Activated CD4-positive, CD25-positive, alpha-beta regulatory T cell treated with anti-CD3 and anti-CD28 coated beads, Interleukin-2, amount 50 U/mL, for 16 hours (primary cell): ENCODE measurements around the gene CEP55.
"Not testable (repeated sequence)": the region's sequence is repeated elsewhere in the genome, so short reads cannot be mapped to it uniquely, and the experiment has no call there.

Source experiments
- DNase-seq: peaks from one replicate; pipeline ENCODE4 v3.0.0-alpha.2; 2020; ENCODE audit warnings: low read depth, low spot score

The CEP55 gene

GRCh38 chr10:93496322-93497041 lies at the start of gene CEP55:
TSS of gene CEP55 (plus strand) at chr10:93496612. CDS start at chr10:93500052, 3,440 bp downstream.
- DNase-seq, result peak; percentile 92

- DNase-seq, result no peak
These were observed 49.4 kb upstream of the CEP55 start for GRCh38 chr10:93447019-93447418.

DNA sequence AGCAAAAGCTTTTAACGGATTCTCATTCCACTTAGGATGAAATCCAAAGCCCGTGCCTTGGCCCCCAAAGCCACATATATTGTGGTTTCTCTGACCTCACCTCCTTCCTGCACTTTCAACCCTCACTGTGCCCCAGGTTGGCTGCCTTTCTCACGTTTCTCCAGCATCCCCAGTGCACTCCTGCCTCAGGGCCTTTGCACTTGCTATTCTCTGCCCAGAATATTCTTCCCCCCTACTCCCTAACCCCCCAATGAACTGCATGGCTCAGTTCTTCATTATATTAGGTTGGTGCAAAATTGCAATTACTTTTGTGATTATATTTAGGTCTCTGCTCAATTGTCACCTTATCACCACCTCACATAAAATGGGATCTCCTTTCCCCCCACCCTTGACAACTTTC lies 48.4 kb upstream of the CEP55 start:
- DNase-seq, result no peak

- no peak for DNase-seq
These were observed 45.0 kb upstream of the CEP55 start for GRCh38 chr10:93451244-93451947.

- no peak for DNase-seq
These were observed 44.3 kb upstream of the CEP55 start for GRCh38 chr10:93452143-93452542.

GRCh38 chr10:93454146-93454545 lies 42.3 kb upstream of the CEP55 start:
- no peak for DNase-seq

- no peak for DNase-seq
These were observed 41.7 kb upstream of the CEP55 start for GRCh38 chr10:93454736-93455135.

DNA sequence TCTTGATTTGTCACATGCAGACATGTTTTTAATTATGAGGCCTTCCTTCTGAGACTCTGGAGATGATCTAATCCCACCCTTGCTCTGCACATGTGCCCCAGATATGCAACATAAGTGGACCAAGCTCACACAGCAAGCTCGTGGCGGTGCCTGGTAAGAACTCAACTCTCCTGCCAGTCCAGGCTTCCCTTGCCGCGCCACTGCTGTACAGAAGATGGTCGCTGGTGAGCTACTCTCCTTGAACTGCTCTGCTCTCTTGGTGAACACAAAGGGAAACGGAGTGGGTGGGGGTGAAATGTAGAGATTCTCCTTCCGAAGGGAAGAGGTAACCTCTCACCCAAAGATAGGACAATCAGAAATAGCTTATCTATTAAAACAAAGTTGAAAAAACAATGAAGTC lies 39.9 kb upstream of the CEP55 start:
- no peak for DNase-seq

DNA sequence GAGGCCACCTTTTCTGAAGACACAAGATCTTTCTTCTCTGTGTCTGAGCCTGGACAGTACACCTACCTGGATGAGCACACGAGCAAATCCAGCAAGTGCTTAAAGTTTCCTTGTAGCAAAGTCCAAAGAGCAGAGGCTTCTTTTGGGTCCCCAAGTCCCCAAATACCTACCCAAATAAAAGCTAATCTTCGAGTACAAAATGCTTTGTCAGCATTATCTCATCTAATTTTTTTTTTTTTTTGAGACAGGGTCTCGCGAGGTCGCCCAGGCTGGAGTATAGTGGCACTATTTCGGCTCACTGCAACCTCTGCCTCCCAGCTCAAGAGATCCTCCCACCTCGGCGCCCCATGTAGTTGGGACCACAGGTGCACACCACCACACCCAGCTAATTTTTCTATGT lies 38.9 kb upstream of the CEP55 start:
- no peak for DNase-seq

GRCh38 chr10:93458821-93459257 lies 37.6 kb upstream of the CEP55 start:
- no peak for DNase-seq

DNA sequence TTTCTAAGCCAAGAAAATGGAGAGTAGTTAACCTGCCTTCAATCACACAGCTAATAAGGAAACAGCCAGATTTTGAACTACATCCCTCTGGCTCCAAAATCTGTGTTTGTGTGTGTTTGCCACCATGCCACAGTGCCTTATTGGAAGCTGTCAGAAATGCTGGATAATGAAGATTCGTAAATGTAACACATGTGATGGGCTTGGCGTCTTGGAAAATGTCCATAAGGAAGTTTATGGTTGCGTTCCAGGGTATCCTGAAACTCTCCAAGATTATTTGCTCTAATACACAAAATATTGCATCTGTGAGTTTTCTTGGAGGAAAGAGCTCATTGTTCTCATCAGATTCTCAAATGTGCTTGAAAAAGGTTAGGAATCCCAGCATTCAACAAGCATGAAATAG lies 36.9 kb upstream of the CEP55 start:
- no peak for DNase-seq

DNA sequence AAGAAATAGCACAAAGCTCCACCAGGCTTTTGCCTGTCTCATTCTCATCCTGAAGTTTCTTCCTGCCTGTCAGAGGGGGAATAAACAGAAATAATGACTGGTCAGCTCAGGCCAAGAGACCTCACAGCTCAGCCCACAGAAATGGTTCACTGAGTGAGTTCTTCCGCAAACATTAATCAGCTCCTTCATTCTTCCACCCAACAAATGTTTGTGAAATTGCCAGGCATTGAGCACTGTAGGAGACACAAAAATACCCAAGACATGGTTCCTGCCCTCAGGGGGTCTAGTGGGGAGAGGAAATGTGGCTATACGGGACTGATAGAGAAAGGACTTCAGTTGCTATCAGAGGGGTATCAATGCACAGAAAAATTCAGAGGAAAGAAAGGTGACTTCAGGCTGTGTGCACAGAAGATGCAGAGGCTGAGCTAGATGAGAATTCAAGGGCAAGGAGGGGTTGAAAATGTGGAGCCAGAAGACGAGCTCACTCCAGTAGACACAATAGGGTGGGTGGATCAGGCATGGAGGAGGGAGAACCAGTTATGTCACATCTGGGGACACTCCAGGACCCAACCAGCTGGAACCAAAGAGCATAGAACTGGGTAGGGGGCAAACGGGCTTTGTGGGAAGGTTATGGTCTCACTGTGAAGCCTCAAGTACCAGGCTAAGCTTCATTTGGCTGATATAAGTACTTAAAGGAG lies 35.2 kb upstream of the CEP55 start:
- no peak for DNase-seq

- DNase-seq, result no peak
These were observed 34.6 kb upstream of the CEP55 start for GRCh38 chr10:93461807-93462178.

DNA sequence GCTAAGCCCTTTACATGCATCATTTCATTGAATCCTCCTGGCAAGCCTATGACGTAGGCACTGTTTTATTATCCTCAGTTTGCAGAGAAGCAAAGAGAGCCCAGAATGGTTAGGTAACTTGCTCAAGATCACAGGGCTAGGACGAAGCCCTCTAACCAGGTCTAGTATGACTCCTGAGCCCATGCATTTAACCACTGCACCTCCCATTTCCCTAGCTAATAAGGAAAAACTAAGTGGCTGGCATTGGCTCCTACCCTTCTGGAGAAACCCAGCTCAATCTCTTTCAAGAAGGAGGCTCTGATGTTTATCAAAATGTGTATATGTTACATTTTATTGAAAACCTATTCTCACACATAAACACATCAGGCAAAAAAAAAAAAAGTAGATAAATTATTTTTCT lies 34.0 kb upstream of the CEP55 start:
- no peak for DNase-seq

DNA sequence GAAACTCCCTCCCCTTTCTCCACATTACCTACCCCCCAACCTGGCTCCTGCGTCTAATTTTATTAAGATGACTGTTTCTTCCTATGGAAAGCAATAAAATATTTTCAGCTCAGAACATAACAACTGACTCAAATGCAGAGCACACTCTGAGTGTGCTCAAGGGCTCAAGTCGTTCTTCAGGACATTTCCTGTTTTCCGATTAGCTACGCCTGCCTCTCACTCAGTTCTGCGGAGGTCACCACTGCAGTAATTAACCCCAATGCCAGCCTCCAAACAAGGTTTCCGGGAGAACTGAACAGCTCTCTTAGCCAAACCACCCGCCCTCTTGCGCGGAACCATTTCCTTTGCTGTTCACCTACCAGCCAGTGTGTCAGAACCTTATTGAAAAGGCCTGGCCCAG lies 33.5 kb upstream of the CEP55 start:
- no peak for DNase-seq

- no peak for DNase-seq
These were observed 32.5 kb upstream of the CEP55 start for GRCh38 chr10:93463723-93464476.

DNA sequence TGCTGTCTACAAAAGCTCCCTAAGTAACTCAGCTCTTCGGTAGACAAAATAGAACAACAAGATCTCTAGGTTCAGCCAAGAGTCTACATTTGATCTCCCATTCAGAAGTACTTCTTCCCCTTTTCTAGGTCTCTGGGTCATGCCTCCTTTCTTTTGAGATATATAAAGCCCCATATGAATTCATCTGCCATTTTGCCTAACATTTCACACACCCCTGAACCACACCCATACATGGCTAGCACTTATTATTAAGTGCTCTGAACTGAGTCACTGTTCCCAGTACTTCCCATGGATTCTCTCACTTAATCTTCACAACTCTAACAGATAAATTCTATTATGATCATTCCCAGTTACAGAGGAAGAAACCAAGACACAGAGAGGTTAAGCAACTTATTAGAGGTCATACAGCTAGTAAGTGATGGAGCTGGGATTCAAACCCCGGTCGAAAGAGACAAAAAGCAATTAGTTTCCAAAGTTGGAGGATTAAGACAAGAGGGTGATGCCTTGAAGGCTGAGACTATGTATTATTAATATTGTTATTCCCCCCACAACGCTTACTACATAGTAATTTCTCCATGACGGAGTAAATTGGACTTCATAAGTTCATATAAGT lies 31.5 kb upstream of the CEP55 start:
- DNase-seq, result no peak

DNA sequence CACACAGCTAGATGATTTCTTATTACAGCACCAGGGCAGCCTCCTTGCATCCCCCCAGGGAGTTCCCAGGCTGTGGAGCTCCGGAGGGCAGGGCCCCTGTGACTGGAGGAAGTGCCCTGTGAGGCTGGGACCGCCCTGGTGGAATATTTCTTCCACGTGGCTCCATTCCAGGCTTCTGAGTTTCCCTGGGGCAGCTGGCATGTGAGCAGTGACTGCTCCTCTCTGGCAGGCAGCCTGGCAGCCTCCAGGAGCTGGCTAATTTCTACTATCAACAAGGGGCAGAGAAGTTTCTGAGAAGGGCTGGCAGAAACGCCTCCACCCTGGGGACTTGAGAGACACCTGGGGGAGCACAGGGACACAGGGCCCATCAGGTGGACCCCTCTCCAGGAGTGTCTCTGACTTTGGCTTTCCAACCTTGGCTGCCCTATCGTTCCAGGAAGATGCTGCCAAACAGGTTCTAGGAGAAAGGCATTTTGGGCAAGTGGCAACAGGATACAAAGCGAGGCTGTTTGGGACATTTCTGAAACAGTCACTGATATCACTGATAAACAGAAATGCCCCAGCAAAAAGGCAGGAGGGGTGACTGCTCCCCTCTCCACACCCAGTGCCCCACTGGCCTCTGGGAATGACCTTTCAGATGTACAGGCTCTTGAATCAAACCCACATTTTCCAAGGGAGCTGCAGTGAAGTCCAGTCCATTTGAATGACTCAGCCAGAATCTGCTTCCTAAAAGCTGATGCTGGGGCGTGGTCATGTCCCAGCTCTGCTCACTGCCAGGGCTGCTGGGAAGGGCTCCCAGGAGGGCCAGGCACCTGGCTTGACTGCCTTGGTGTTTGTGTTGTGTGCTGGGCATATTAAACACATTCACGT lies 30.4 kb upstream of the CEP55 start:
- DNase-seq, result no peak

DNA sequence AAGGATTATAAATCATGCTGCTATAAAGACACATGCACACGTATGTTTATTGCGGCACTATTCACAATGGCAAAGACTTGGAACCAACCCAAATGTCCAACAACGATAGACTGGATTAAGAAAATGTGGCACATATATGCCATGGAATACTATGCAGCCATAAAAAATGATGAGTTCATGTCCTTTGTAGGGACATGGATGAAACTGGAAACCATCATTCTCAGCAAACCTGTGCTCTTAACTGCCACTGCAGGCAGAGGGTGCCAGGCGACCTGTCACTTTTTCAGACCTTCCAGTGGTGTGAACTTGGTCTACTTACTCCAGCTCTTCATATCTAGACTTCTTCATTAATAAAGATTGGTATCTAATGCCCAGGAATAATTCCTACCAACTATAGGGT lies 28.8 kb upstream of the CEP55 start:
- not testable (repeated sequence) for DNase-seq

DNA sequence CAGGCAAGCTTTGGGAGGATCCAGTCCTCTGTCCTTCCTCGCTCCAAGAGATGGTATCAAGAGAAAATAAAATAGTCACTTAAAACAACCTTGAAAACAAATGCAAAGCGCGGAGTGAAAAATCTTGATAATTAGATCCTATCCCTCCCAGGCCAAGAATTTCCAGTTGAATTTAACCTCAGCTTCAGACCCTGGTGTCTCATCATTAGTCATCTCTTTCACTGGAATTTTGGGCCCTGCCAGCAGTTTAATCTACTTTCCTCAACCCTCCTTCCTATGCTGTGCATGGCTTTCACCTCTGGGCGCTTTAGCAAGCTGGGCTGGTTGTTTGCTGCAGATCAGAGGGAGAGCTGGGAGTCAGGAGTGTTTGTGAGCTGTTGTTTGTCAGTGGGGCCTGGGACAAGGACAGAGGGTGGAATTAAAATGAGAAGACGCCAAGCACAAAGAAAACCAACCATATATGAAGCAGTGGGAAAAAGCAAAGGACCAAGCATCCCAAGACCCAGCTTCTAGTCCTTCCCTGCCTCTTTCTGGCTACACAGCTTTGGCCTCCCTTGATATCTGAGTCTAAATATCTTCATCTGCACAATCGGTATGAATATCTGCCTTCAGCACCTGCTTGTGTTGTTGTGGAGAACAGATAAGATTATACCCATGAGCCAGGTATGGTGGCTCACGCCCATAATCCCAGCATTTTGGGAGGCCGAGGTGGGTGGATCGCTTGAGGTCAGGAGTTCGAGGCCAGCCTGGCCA lies 27.8 kb upstream of the CEP55 start:
- DNase-seq, result no peak
